Muscle layer of duodenum (tissue), 2 donors: Measurements from ENCODE around the gene SEMA3B.
"Not testable (repeated sequence)": the region's sequence is repeated elsewhere in the genome, so short reads cannot be mapped to it uniquely, and the experiment has no call there.

Experiments
- H3K27ac ChIP-seq: one replicate; pipeline ENCODE4 v1.7.0; 2013; ENCODE audit warnings: mild to moderate bottlenecking, low read length
- H3K27me3 ChIP-seq: one replicate; pipeline ENCODE4 v1.7.0; 2013; ENCODE audit warnings: low read depth, mild to moderate bottlenecking, control low read depth, low read length
- H3K36me3 ChIP-seq, 2 donors: one replicate each; pipeline ENCODE4 v1.7.0; 2013; ENCODE audit warnings: low read length in 2 of 2, control low read depth in 1 of 2, mild to moderate bottlenecking in 1 of 2; ENCODE audit not compliant: insufficient read depth in 2 of 2, control insufficient read depth in 1 of 2
- H3K4me1 ChIP-seq, 2 donors: one replicate each; pipeline ENCODE4 v1.7.0; 2013; ENCODE audit warnings: low read length in 2 of 2, mild to moderate bottlenecking in 2 of 2, control low read depth in 1 of 2, moderate library complexity in 1 of 2; ENCODE audit not compliant: insufficient read depth in 2 of 2, control insufficient read depth in 1 of 2
- H3K4me3 ChIP-seq, 2 donors: one replicate each; pipeline ENCODE4 v1.7.0; 2013; ENCODE audit warnings: low read length in 2 of 2, low read depth in 1 of 2, mild to moderate bottlenecking in 1 of 2
- H3K9me3 ChIP-seq, 2 donors: one replicate each; pipeline ENCODE4 v1.7.0; 2013; ENCODE audit warnings: low read length in 2 of 2, control low read depth in 1 of 2, mild to moderate bottlenecking in 1 of 2; ENCODE audit not compliant: control insufficient read depth in 1 of 2
- donor health status: healthy.

SEMA3B gene

GRCh38 chr3:50268276-50268675, 671 bp upstream of the SEMA3B start:
- no peaks in the 10 kb centered on the region for H3K27me3 ChIP-seq
- peaks cover 35 to 47% of the 10 kb centered on the region in 2 donors for H3K4me1 ChIP-seq
- H3K4me3 ChIP-seq = peak overlapping the region; percentile 59 to 61
- no peaks in the 10 kb centered on the region for H3K36me3 ChIP-seq
- H3K27ac ChIP-seq = peak overlapping the region; percentile 93
- no peaks in the 10 kb centered on the region for H3K9me3 ChIP-seq

- Histone ChIP-seq H3K4me1 (peaks cover 32 to 54% of the 10 kb centered on the region in 2 donors), H3K4me3 (peak overlapping the region; percentile 59), H3K36me3 (no peaks in the 10 kb centered on the region), H3K9me3 (no peaks in the 10 kb centered on the region), H3K27ac (peak overlapping the region; percentile 93), H3K27me3 (no peaks in the 10 kb centered on the region)
Observed at GRCh38 chr3:50269460-50269859, 513 bp downstream of the SEMA3B start.

GRCh38 chr3:50269977-50270413, 1.0 kb downstream of the SEMA3B start:
- H3K36me3 ChIP-seq = no peaks in the 10 kb centered on the region
- H3K27ac ChIP-seq = peak overlapping the region; percentile 93
- peak overlapping the region; percentile 59 for H3K4me3 ChIP-seq
- H3K4me1 ChIP-seq = peaks cover 29 to 56% of the 10 kb centered on the region in 2 donors
- no peaks in the 10 kb centered on the region for H3K9me3 ChIP-seq
- H3K27me3 ChIP-seq = peaks cover 1% of the 10 kb centered on the region

GRCh38 chr3:50270422-50271224, 1.7 kb downstream of the SEMA3B start:
- Histone ChIP-seq H3K36me3 (peaks cover 0 to 2% of the 10 kb centered on the region in 2 donors), H3K4me3 (peak overlapping the region; percentile 59), H3K4me1 (peaks cover 23 to 55% of the 10 kb centered on the region in 2 donors), H3K27me3 (peaks cover 4% of the 10 kb centered on the region), H3K9me3 (no peaks in the 10 kb centered on the region), H3K27ac (peak overlapping the region; percentile 93)

GRCh38 chr3:50271314-50271936, 2.5 kb downstream of the SEMA3B start:
- peaks cover 4% of the 10 kb centered on the region for H3K27me3 ChIP-seq
- H3K4me3 ChIP-seq = peak overlapping the region in 1 of 2 donors; percentile 29
- peaks cover 0 to 3% of the 10 kb centered on the region in 2 donors for H3K36me3 ChIP-seq
- peaks cover 18 to 47% of the 10 kb centered on the region in 2 donors for H3K4me1 ChIP-seq
- no peaks in the 10 kb centered on the region for H3K9me3 ChIP-seq
- peak overlapping the region; percentile 36 for H3K27ac ChIP-seq

- H3K27me3 ChIP-seq, H3K27ac ChIP-seq, H3K4me3 ChIP-seq, H3K36me3 ChIP-seq, H3K9me3 ChIP-seq: not testable (repeated sequence)
- peaks cover 12 to 41% of the 10 kb centered on the region in 2 donors for H3K4me1 ChIP-seq
Observed at GRCh38 chr3:50272538-50272910, 3.6 kb downstream of the SEMA3B start.

GRCh38 chr3:50272911-50273688, 4.2 kb downstream of the SEMA3B start:
- Histone ChIP-seq H3K4me3 (peak overlapping the region; percentile 44 to 54), H3K27me3 (peaks cover 4% of the 10 kb centered on the region), H3K4me1 (peaks cover 11 to 36% of the 10 kb centered on the region in 2 donors), H3K9me3 (no peaks in the 10 kb centered on the region), H3K36me3 (peaks cover 0 to 3% of the 10 kb centered on the region in 2 donors), H3K27ac (no peak overlapping the region)

GRCh38 chr3:50273689-50274065, 4.7 kb downstream of the SEMA3B start:
- H3K27me3 ChIP-seq = peaks cover 4% of the 10 kb centered on the region
- H3K36me3 ChIP-seq = peaks cover 0 to 3% of the 10 kb centered on the region in 2 donors
- peaks cover 6 to 36% of the 10 kb centered on the region in 2 donors for H3K4me1 ChIP-seq
- H3K4me3 ChIP-seq = peak overlapping the region in 1 of 2 donors; percentile 54
- H3K27ac ChIP-seq = no peak overlapping the region
- H3K9me3 ChIP-seq = no peaks in the 10 kb centered on the region

- Histone ChIP-seq H3K4me3 (no peak overlapping the region), H3K36me3 (peaks cover 0 to 3% of the 10 kb centered on the region in 2 donors), H3K9me3 (no peaks in the 10 kb centered on the region), H3K27me3 (peaks cover 4% of the 10 kb centered on the region), H3K27ac (no peak overlapping the region), H3K4me1 (peaks cover 5 to 38% of the 10 kb centered on the region in 2 donors)
Observed at GRCh38 chr3:50274371-50275104, 5.6 kb downstream of the SEMA3B start.

- Histone ChIP-seq H3K36me3 (peaks cover 0 to 3% of the 10 kb centered on the region in 2 donors), H3K4me1 (peaks cover 5 to 38% of the 10 kb centered on the region in 2 donors), H3K4me3 (no peak overlapping the region), H3K27me3 (peaks cover 4% of the 10 kb centered on the region), H3K27ac (no peak overlapping the region), H3K9me3 (no peaks in the 10 kb centered on the region)
Observed at GRCh38 chr3:50275141-50275995, 6.4 kb downstream of the SEMA3B start.
